Suprapubic skin (tissue), 3 donors: ENCODE results near the gene GTPBP6.

Experiments
- CTCF ChIP-seq, 2 donors: fragments of 200-600 bp in 1 of 2; fragments of 450-650 bp in 1 of 2; sonication (generic) in 1 of 2; IDR thresholded peaks; one replicate each; pipeline ENCODE4 v1.5.1; 2016 to 2019; ENCODE audit warnings: antibody characterized with exemption in 2 of 2, mild to moderate bottlenecking in 1 of 2, moderate library complexity in 1 of 2
- EP300 ChIP-seq: sonication (generic); formaldehyde crosslinking; IDR thresholded peaks from one replicate; pipeline ENCODE4 v1.6.1; 2017; ENCODE audit warnings: antibody characterized with exemption
- POLR2A ChIP-seq, 2 donors: fragments of 450-650 bp; IDR thresholded peaks; one replicate each; pipeline ENCODE4 v1.6.1; 2017; ENCODE audit warnings: antibody characterized with exemption in 2 of 2, mild to moderate bottlenecking in 2 of 2, moderate library complexity in 2 of 2

DNA sequence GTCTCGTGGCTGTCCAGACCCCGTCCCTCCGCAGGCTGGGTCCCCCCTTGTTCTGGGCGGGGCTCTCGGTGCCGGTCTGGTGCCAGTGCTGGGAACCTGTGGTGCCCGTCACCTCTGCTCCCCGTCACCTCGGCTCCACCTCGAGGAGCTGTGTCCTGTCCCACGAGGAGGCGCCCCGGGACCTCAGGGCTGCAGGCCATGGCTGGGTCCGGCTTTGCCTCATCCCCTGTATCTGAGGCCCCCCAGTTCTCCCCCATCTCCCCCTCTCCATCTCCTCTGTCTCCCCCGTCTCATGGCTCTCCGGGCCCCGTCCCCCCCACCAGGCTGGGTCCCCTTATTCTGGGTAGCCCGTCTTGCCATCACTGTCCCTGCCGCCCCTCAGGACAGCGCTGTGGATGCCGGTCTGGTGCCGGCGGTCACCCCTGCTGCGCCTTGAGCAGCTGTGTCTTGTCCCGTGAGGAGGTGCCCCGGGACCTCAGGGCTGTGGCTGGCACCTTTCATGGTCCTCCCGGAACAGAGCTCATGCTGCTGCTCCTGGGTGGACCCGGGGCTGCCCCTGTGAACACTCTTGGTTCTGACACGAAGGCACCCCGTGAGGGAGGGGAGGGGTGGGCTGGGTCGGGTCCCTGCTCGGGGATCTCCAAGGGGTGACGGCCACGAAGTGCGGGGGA, 13.4 kb upstream of the GTPBP6 start:
- TF ChIP-seq CTCF (IDR thresholded peaks at IDR 0.05), result no peak
- TF ChIP-seq POLR2A (IDR thresholded peaks at IDR 0.05), result no peak
- TF ChIP-seq EP300, result no peak
